ENCODE results near the gene PHF12. TPM values are rescaled to one million over a fixed set of nuclear protein-coding genes. Genes with fewer than 3 reads are reported as not detected.

PHF12 gene
- total and polyA plus RNA-seq, 2 of the 13 experiments (the other 11 are each of a cell fraction or from before 2014, with no cell fraction given) = 9.8 to 17.1 TPM

DNA sequence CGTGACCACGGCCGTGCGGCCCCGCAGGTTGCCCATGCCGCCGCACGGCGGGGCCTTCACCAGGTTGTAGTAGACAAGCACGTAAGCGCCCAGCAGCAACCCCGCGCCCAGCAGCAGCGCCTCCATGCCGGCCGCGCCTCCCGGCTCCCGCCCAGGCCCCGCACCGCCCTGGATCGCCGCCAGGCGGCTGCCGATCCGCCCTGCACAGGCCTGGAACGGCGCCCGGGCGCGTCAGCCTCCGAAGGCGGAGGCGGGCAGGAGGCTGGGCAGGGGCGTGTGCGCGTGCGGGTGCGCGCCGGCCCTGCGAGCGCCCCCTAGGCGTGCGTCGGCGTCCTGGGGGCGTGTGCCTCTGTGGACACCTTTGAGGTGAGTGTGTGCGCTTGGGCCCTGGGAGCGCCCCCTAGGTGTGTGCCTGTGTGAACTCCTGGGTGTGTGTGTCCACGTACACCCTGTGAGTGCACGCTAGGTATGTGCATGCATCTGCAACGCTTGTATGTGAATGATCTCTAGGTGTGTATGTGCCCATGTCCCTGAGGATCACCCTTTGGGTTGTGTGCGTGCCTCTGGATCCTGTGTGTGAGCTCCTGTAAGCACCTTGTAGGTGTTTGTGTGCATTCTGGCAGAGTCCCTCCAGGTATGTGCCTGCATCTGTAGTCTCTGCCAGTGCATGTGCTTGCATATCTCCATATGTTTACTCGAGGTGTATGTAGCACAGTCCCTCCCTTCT is 48.3 kb downstream of the PHF12 start, which contains the start of gene DHRS13 (continued):
- TF ChIP-seq, protein P1, sequence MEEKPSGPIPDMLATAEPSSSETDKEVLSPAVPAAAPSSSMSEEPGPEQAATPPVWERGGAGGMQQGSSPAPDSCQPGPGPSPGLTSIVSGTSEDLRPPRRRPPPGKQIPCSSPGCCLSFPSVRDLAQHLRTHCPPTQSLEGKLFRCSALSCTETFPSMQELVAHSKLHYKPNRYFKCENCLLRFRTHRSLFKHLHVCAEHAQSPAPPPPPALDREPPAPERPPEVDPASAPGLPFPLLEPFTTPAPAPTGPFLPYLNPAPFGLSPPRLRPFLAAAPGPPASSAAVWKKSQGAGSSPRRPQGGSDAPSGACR (CRISPR knock-in tag; IDR thresholded peaks at IDR 0.05) = no peak
- TF ChIP-seq TCF7L2 (IDR thresholded peaks at IDR 0.05; ENCODE audit: low read depth, low read length) (no peak), HDAC1 (CRISPR knock-in tag; IDR thresholded peaks at IDR 0.05) (peak; percentile 60), GABPB1 (CRISPR knock-in tag; IDR thresholded peaks at IDR 0.05) (peak; percentile 74), ZNF83 (CRISPR knock-in tag; IDR thresholded peaks at IDR 0.05; ENCODE audit: borderline replicate concordance) (0 out of 2 replicates have a peak, but pooled peaks have one; percentile 37), ZFY (CRISPR knock-in tag; IDR thresholded peaks at IDR 0.05) (peak; percentile 97), TBX2 (CRISPR knock-in tag; IDR thresholded peaks at IDR 0.05; ENCODE audit: borderline replicate concordance) (peak; percentile 84), TCF7 (IDR thresholded peaks at IDR 0.05; ENCODE audit: low read depth) (no peak), PRMT3 (CRISPR knock-in tag; IDR thresholded peaks at IDR 0.05; ENCODE audit: borderline replicate concordance, low read depth) (peak; percentile 75; the same call in 1 of the 2 replicates), ZNF746 (CRISPR knock-in tag; IDR thresholded peaks at IDR 0.05) (0 out of 2 replicates have a peak, but pooled peaks have one; percentile 14), MED1 (CRISPR knock-in tag; IDR thresholded peaks at IDR 0.05) (peak; percentile 90), STAT5B (CRISPR knock-in tag; IDR thresholded peaks at IDR 0.05) (no peak), HDAC6 (IDR thresholded peaks at IDR 0.05; ENCODE audit: low read depth, low read length) (no peak), AGO2 (optimal IDR thresholded peaks at IDR 0.05; ENCODE audit: low read depth, low read length) (peak; percentile 60), AHR (CRISPR knock-in tag; IDR thresholded peaks at IDR 0.05) (peak; percentile 94), ZNF253 (CRISPR knock-in tag; IDR thresholded peaks at IDR 0.05; ENCODE audit: borderline replicate concordance) (no peak), ZNF562 (CRISPR knock-in tag; IDR thresholded peaks at IDR 0.05; ENCODE audit: borderline replicate concordance) (no peak), BRD4 (CRISPR knock-in tag; IDR thresholded peaks at IDR 0.05) (peak; percentile 13; the same call in 1 of the 2 replicates)
- TF ChIP-seq, protein P2, sequence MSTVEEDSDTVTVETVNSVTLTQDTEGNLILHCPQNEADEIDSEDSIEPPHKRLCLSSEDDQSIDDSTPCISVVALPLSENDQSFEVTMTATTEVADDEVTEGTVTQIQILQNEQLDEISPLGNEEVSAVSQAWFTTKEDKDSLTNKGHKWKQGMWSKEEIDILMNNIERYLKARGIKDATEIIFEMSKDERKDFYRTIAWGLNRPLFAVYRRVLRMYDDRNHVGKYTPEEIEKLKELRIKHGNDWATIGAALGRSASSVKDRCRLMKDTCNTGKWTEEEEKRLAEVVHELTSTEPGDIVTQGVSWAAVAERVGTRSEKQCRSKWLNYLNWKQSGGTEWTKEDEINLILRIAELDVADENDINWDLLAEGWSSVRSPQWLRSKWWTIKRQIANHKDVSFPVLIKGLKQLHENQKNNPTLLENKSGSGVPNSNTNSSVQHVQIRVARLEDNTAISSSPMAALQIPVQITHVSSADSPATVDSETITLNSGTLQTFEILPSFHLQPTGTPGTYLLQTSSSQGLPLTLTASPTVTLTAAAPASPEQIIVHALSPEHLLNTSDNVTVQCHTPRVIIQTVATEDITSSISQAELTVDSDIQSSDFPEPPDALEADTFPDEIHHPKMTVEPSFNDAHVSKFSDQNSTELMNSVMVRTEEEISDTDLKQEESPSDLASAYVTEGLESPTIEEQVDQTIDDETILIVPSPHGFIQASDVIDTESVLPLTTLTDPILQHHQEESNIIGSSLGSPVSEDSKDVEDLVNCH (CRISPR knock-in tag; IDR thresholded peaks at IDR 0.05) = peak; percentile 90; the same call in 1 of the 2 replicates
- TF ChIP-seq, protein P3, sequence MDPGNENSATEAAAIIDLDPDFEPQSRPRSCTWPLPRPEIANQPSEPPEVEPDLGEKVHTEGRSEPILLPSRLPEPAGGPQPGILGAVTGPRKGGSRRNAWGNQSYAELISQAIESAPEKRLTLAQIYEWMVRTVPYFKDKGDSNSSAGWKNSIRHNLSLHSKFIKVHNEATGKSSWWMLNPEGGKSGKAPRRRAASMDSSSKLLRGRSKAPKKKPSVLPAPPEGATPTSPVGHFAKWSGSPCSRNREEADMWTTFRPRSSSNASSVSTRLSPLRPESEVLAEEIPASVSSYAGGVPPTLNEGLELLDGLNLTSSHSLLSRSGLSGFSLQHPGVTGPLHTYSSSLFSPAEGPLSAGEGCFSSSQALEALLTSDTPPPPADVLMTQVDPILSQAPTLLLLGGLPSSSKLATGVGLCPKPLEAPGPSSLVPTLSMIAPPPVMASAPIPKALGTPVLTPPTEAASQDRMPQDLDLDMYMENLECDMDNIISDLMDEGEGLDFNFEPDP (CRISPR knock-in tag; conservative IDR thresholded peaks at IDR 0.05) = no peak
- TF ChIP-seq, protein P4, sequence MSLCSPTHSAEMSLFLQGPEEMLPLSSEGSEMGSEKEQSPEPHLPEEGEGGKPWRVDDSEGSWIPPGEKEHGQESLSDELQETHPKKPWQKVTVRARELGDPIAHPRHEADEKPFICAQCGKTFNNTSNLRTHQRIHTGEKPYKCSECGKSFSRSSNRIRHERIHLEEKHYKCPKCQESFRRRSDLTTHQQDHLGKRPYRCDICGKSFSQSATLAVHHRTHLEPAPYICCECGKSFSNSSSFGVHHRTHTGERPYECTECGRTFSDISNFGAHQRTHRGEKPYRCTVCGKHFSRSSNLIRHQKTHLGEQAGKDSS (CRISPR knock-in tag; IDR thresholded peaks at IDR 0.05; ENCODE audit: borderline replicate concordance, low read depth) = peak; percentile 94
- TF ChIP-seq, protein P5, sequence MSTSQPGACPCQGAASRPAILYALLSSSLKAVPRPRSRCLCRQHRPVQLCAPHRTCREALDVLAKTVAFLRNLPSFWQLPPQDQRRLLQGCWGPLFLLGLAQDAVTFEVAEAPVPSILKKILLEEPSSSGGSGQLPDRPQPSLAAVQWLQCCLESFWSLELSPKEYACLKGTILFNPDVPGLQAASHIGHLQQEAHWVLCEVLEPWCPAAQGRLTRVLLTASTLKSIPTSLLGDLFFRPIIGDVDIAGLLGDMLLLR (CRISPR knock-in tag; IDR thresholded peaks at IDR 0.05) = no peak; the same call in 1 of the 2 replicates
- TF ChIP-seq, protein P6, sequence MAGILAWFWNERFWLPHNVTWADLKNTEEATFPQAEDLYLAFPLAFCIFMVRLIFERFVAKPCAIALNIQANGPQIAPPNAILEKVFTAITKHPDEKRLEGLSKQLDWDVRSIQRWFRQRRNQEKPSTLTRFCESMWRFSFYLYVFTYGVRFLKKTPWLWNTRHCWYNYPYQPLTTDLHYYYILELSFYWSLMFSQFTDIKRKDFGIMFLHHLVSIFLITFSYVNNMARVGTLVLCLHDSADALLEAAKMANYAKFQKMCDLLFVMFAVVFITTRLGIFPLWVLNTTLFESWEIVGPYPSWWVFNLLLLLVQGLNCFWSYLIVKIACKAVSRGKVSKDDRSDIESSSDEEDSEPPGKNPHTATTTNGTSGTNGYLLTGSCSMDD (CRISPR knock-in tag; IDR thresholded peaks at IDR 0.05) = no peak
